ENCODE results near the gene DNAJC27. TPM values are rescaled to one million over a fixed set of nuclear protein-coding genes. Genes with fewer than 3 reads are reported as not detected.

The DNAJC27 gene
- total RNA-seq, 2 donors from 2014 or later: 15.0 to 27.2 TPM

DNA sequence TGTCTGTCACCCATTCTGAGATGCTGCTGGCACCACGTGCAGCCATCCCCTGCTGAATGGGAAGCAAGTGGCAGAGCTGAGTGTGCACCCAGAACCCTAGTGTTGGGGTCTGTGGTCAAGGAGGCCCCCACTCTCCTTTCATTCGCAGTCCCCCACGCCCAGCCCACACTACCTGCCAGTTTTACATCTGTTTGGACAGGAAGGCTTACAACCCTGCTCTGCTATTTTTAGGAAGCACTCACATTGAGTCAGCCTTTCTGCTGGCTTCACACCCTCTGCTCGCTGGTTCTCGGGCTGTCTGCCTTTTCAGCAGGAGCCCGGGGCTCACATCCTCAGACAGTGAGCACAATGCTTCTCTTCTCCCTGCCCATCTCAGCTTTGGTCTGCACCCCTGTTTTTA, 41.0 kb downstream of the DNAJC27 start:
- Histone ChIP-seq H3K27me3 (replicated peaks; ENCODE audit: insufficient read depth) (no peaks in the 10 kb centered on the region), H3K36me3 (no peaks in the 10 kb centered on the region), H3K9me3 (no peaks in the 10 kb centered on the region), H3K4me3 (no peak overlapping the region), H3K4me1 (ENCODE audit: control insufficient read depth in 1 of 2, low read depth in 2 of 2) (peaks cover 0 to 17% of the 10 kb centered on the region in 2 donors), H3K27ac (no peak overlapping the region)
- TF ChIP-seq, protein P1, sequence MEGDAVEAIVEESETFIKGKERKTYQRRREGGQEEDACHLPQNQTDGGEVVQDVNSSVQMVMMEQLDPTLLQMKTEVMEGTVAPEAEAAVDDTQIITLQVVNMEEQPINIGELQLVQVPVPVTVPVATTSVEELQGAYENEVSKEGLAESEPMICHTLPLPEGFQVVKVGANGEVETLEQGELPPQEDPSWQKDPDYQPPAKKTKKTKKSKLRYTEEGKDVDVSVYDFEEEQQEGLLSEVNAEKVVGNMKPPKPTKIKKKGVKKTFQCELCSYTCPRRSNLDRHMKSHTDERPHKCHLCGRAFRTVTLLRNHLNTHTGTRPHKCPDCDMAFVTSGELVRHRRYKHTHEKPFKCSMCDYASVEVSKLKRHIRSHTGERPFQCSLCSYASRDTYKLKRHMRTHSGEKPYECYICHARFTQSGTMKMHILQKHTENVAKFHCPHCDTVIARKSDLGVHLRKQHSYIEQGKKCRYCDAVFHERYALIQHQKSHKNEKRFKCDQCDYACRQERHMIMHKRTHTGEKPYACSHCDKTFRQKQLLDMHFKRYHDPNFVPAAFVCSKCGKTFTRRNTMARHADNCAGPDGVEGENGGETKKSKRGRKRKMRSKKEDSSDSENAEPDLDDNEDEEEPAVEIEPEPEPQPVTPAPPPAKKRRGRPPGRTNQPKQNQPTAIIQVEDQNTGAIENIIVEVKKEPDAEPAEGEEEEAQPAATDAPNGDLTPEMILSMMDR (IDR thresholded peaks at IDR 0.05): no peak
- ATAC-seq (ENCODE audit: insufficient number of reproducible peaks, low FRiP score, low read depth) (no peak), DNase-seq (ENCODE audit: low spot score) (no peak)

DNA sequence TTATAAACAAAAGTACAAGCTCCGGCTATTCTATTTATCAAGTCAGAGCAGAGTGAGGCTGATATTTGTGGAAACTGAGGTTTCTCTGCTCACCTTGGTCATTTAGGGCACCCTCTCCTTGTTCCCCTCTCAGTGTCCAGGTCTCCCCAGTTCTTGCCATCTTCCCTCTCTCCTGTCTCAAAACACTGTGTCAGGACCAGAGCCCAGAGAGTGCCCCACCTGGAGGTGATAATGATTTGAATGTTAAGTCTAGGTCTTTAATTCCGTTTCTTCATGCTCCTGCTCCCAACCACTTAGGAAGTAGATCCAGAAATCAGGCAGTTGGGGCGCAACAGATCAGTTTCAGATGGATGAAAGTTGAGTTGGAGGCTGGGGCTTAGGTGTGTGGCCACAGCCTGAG, 42.5 kb downstream of the DNAJC27 start:
- TF ChIP-seq, protein P1 (IDR thresholded peaks at IDR 0.05): no peak
- no peak for DNase-seq (ENCODE audit: low spot score)
- no peak overlapping the region for H3K4me3 ChIP-seq

DNA sequence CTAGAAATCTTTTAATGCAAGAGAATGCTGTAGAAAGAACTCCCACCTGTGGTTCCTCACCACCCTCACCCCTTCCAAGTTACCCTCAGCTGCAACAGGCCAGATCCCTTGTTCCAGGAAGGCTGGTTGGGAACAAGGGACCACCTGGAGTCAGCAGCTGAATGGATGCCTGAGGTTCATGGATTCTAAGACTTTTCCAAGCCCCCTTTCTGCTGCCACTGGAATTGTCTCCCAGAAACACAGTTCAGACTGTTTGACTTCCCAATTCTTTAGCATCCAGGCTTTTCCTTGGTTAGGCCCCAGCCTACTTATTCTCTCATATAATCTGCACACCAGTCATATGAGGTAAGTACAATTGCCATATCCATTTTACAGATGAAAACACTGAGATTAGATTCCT, 43.7 kb downstream of the DNAJC27 start:
- peaks cover 0 to 17% of the 10 kb centered on the region in 2 donors for H3K4me1 ChIP-seq (ENCODE audit: control insufficient read depth in 1 of 2, low read depth in 2 of 2)
- no peaks in the 10 kb centered on the region for H3K27me3 ChIP-seq (replicated peaks; ENCODE audit: insufficient read depth)
- no peaks in the 10 kb centered on the region for H3K36me3 ChIP-seq
- H3K4me3 ChIP-seq: no peak overlapping the region
- DNase-seq (ENCODE audit: low spot score): no peak
- ATAC-seq (ENCODE audit: insufficient number of reproducible peaks, low FRiP score, low read depth): no peak
- TF ChIP-seq, protein P1 (IDR thresholded peaks at IDR 0.05): no peak
- H3K27ac ChIP-seq: no peak overlapping the region
- H3K9me3 ChIP-seq: no peaks in the 10 kb centered on the region

More for the DNA sequence above, 42.5 kb downstream of the DNAJC27 start:
- peaks cover 0 to 17% of the 10 kb centered on the region in 2 donors for H3K4me1 ChIP-seq (ENCODE audit: control insufficient read depth in 1 of 2, low read depth in 2 of 2)
- no peak for ATAC-seq (ENCODE audit: insufficient number of reproducible peaks, low FRiP score, low read depth)
- no peaks in the 10 kb centered on the region for H3K36me3 ChIP-seq
- no peaks in the 10 kb centered on the region for H3K27me3 ChIP-seq (replicated peaks; ENCODE audit: insufficient read depth)
- H3K27ac ChIP-seq: no peak overlapping the region
- H3K9me3 ChIP-seq: no peaks in the 10 kb centered on the region

DNA sequence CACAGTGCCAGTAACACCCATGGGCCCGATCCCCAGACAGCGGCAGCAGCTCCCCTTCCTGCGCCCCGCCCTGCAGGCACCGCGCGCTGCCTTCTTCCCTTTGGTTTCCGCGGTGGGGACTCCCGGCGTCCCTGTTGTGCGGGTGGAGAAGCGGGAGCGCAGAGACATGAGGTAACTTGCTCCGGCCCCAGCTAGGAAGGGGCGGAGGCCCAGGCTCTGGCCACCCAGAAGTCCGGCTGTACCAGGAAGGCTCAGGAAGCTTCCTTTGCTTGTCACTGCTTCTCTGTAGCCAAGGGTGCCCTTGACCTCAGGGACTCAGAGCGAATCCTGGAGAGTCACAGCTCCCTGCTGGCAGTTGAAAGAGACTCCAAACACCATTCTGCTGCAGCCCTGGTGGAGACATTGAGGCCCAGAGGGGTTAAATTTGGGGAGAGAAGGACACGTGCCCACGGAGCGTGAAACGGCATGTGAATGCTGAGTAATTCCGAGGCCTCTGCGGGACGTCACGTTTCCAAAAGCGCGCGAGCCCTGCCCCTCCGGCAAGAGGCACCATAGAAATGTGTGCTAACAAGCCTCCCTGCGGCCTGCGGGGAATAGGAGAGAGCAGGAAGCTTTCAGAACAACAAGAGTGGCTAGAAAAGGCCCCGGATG, 45.0 kb downstream of the DNAJC27 start:
- peaks cover 0 to 17% of the 10 kb centered on the region in 2 donors for H3K4me1 ChIP-seq (ENCODE audit: control insufficient read depth in 1 of 2, low read depth in 2 of 2)
- H3K4me3 ChIP-seq: peak overlapping the region; percentile 66
- TF ChIP-seq, protein P1 (IDR thresholded peaks at IDR 0.05): no peak
- no peaks in the 10 kb centered on the region for H3K27me3 ChIP-seq (replicated peaks; ENCODE audit: insufficient read depth)
- no peaks in the 10 kb centered on the region for H3K9me3 ChIP-seq
- DNase-seq (ENCODE audit: low spot score) (no peak), ATAC-seq (ENCODE audit: insufficient number of reproducible peaks, low FRiP score, low read depth) (no peak)
- peak overlapping the region; percentile 33 to 69 for H3K27ac ChIP-seq
- H3K36me3 ChIP-seq: no peaks in the 10 kb centered on the region

DNA sequence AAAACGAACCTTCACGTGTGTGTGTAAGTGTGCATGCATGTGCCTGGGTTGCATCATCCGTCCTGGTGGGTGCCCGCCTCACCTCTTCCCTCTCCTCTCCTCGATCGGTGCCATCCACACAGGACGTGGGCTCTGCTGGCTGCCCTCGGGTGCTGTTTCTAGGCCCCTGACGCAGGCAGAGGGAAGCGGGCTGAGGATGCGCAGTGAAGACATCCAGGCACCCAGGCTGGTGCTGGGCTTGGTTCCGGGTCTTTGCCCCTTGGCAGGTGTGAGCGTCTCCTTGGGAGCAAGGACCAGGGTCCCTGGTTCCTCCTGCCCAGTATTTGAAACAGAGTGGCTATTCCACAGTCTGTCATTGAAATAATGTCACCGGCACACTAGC, 45.5 kb downstream of the DNAJC27 start:
- DNase-seq (ENCODE audit: low spot score) (no peak), ATAC-seq (ENCODE audit: insufficient number of reproducible peaks, low FRiP score, low read depth) (no peak)
- no peaks in the 10 kb centered on the region for H3K27me3 ChIP-seq (replicated peaks; ENCODE audit: insufficient read depth)
- H3K4me3 ChIP-seq: peak overlapping the region; percentile 66
- peaks cover 0 to 17% of the 10 kb centered on the region in 2 donors for H3K4me1 ChIP-seq (ENCODE audit: control insufficient read depth in 1 of 2, low read depth in 2 of 2)
- H3K36me3 ChIP-seq: no peaks in the 10 kb centered on the region
- TF ChIP-seq, protein P1 (IDR thresholded peaks at IDR 0.05): no peak
- H3K9me3 ChIP-seq: no peaks in the 10 kb centered on the region
- H3K27ac ChIP-seq: peak overlapping the region in 1 of 2 donors; percentile 69

Data from thoracic aorta (tissue), 2 donors.